ENCODE results near the gene ACTL7B.
"Not testable (repeated sequence)": the region's sequence is repeated elsewhere in the genome, so short reads cannot be mapped to it uniquely, and the experiment has no call there.

Gene ACTL7B

GRCh38 chr9:108869092-108869725 is 13.4 kb upstream of the ACTL7B start:
- no peak for DNase-seq

GRCh38 chr9:108867829-108868228 is 12.0 kb upstream of the ACTL7B start:
- DNase-seq = no peak

- DNase-seq = no peak
Measured at GRCh38 chr9:108867116-108867515, 11.3 kb upstream of the ACTL7B start.

GRCh38 chr9:108866001-108866420 is 10.2 kb upstream of the ACTL7B start:
- DNase-seq = no peak

- DNase-seq = no peak
Measured at GRCh38 chr9:108865037-108865436, 9.3 kb upstream of the ACTL7B start.

GRCh38 chr9:108864446-108864845 is 8.7 kb upstream of the ACTL7B start:
- DNase-seq = no peak

GRCh38 chr9:108863891-108864290 is 8.1 kb upstream of the ACTL7B start:
- no peak for DNase-seq

- DNase-seq = no peak
Measured at GRCh38 chr9:108861997-108862396, 6.2 kb upstream of the ACTL7B start, which contains the start of gene ACTL7A. Gene ACTL7A (plus strand): TSS chr9:108862266. CDS start chr9:108862323, 57 bp downstream.

GRCh38 chr9:108861464-108861863 is 5.7 kb upstream of the ACTL7B start:
- DNase-seq = no peak

GRCh38 chr9:108860764-108861163 is 5.0 kb upstream of the ACTL7B start:
- DNase-seq = no peak

- peak in 1 of 2 experiments; percentile 9 for DNase-seq
Measured at GRCh38 chr9:108860354-108860753, 4.6 kb upstream of the ACTL7B start.

- DNase-seq = no peak
Measured at GRCh38 chr9:108859459-108860114, 3.8 kb upstream of the ACTL7B start.

GRCh38 chr9:108857572-108857971 is 1.8 kb upstream of the ACTL7B start:
- DNase-seq = no peak

GRCh38 chr9:108855529-108855886 is 278 bp downstream of the ACTL7B start:
- no peak for DNase-seq

GRCh38 chr9:108854641-108855528 is 901 bp downstream of the ACTL7B start:
- DNase-seq = no peak

GRCh38 chr9:108854094-108854493 is 1.7 kb downstream of the ACTL7B start:
- no peak for DNase-seq

GRCh38 chr9:108852079-108852478 is 3.7 kb downstream of the ACTL7B start:
- DNase-seq = no peak

GRCh38 chr9:108851138-108851537 is 4.6 kb downstream of the ACTL7B start:
- DNase-seq = no peak

- DNase-seq = peak; percentile 22 to 37
Measured at GRCh38 chr9:108850293-108850897, 5.4 kb downstream of the ACTL7B start.

- DNase-seq = not testable (repeated sequence)
Measured at GRCh38 chr9:108848296-108848695, 7.5 kb downstream of the ACTL7B start.

- DNase-seq = no peak
Measured at GRCh38 chr9:108845947-108846346, 9.8 kb downstream of the ACTL7B start.

- no peak for DNase-seq
Measured at GRCh38 chr9:108845507-108845906, 10.3 kb downstream of the ACTL7B start.

GRCh38 chr9:108844856-108845255 is 10.9 kb downstream of the ACTL7B start:
- DNase-seq = no peak

All from Kasumi-1 (cell line).